Astrocyte of the cerebellum (primary cell): Measurements from ENCODE around the gene TEDC2.

Source experiments
- DNase-seq: peaks from one replicate; pipeline ENCODE4 v3.0.0-alpha.2; 2011; ENCODE audit warnings: low read depth
- H3K4me3 ChIP-seq: 2 replicates; pipeline ENCODE4 v1.5.1; 2011; ENCODE audit warnings: mild to moderate bottlenecking, low read depth, low read length, moderate library complexity
- CTCF ChIP-seq: IDR thresholded peaks from 2 replicates; pipeline ENCODE4 v1.5.1; 2012; ENCODE audit warnings: low read length, low read depth, moderate library complexity, mild to moderate bottlenecking; ENCODE audit errors: missing control alignments
- in situ Hi-C: cut with HindIII; loops from 2 replicates; pipeline ENCODE4 v1.10.0; 2017; ENCODE audit warnings: low sequenced_read_pairs

TEDC2 gene

DNA sequence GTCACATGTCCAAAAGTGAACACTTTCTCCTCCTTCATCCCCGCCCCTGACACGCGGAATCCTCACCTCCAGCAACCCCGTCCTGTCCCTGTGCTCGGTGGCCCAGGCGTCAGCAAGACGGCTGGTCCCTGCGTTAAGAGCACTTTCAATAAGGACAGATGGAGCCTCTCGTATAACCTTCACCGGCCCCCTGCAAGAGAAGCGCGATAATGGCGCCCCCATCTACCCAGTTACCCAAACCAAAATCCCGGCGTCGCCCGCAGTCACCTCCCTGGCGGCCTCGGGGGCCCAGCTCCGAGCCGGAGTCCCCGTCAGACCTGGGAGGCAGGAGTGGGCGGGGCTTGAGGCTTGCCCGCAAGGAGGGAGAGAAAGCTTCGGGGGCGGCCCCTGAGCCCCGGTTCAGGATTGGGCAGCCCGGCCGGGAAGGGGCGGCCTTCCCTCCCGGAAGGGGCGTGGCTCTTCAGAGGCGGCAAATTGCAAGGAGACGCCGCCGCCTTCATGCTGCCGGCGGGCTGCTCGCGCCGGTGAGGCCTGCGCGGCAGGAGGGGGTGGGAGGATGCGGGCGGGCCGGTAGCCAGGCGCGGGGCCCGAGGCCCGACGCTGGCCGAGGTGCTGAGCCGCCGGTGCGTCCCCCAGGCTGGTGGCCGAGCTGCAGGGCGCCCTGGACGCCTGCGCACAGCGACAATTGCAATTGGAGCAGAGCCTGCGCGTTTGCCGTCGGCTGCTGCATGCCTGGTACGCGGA, at the start of gene TEDC2:
Gene TEDC2 (plus strand): TSS at position 463 of the 744 bp plus-strand sequence. CDS start 36 bp downstream, at position 499.
- H3K4me3 ChIP-seq: peak within 1 kb of the TSS; percentile 66
- peak; percentile 75 for DNase-seq
- TF ChIP-seq CTCF: no peak
- in situ Hi-C loops: no loop called here

- no peak for TF ChIP-seq CTCF
- no peak overlapping the region for H3K4me3 ChIP-seq
- in situ Hi-C loops: no loop called here
- DNase-seq: no peak
Measured at GRCh38 chr16:2415085-2415484, 44.8 kb upstream of the TEDC2 start.

GRCh38 chr16:2420035-2420434, 39.9 kb upstream of the TEDC2 start:
- H3K4me3 ChIP-seq: no peak overlapping the region
- in situ Hi-C loops: loop anchor here (10.0 kb wide), 1 partner anchor 255 kb away; no protein-coding TSS in a partner anchor
- TF ChIP-seq CTCF: no peak
- DNase-seq: no peak

- no peak overlapping the region for H3K4me3 ChIP-seq
- in situ Hi-C loops: loop anchor here (10.0 kb wide), 1 partner anchor 257 kb away; no protein-coding TSS in a partner anchor
- DNase-seq: no peak
- no peak for TF ChIP-seq CTCF
Measured at GRCh38 chr16:2422123-2422867, 37.6 kb upstream of the TEDC2 start.

GRCh38 chr16:2424061-2425007, 35.6 kb upstream of the TEDC2 start:
- no peak for TF ChIP-seq CTCF
- DNase-seq: no peak
- H3K4me3 ChIP-seq: no peak overlapping the region
- in situ Hi-C loops: loop anchor here (10.0 kb wide), 1 partner anchor 260 kb away; no protein-coding TSS in a partner anchor
